CD4-positive, alpha-beta T cell treated with Interleukin-15 for 4 hours (primary cell): ENCODE results near the gene LGALSL.

ENCODE experiments used
- DNase-seq: peaks from one replicate; pipeline ENCODE4 v3.0.0-alpha.2; 2020; ENCODE audit warnings: low spot score

LGALSL gene

DNA sequence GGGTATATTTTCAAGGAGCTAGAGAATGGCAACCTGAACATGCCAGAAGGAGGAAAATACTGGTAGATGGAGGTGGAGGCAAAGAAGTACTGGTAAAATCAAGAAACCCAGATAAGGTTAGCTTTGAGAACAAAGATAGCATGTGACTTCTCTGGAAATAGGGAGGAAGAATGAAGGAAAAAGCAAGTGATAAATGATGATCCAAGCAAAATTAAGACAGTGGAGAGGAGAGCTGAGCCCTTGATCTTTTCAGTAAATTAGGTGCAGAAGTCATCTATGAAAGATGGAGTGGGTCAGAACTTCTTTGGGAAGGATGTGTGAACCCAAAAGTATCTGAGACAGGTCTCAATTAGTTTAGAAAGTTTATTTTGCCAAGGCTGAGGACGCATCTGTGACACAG, 44.5 kb downstream of the LGALSL start:
- DNase-seq = no peak

DNA sequence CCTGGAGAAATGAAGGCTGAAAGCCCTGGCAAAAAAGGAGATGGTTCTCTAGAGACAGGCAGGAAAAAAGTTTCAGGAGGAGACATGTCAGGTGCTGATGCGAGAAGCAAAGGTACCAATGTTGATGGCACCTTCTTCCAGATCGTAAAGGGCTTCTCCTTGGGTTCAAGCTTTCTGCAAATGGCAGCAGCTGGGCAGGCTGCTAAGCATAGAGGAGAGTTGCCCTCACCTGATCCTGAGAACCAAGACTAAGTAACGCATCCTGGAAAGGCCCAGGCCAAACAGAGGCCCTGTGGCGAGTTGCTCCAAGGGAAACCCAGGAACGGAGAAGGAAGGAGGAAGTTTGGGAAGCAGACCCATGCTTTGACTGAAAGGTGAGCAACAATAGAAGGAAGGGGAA, 46.6 kb downstream of the LGALSL start:
- no peak for DNase-seq

DNA sequence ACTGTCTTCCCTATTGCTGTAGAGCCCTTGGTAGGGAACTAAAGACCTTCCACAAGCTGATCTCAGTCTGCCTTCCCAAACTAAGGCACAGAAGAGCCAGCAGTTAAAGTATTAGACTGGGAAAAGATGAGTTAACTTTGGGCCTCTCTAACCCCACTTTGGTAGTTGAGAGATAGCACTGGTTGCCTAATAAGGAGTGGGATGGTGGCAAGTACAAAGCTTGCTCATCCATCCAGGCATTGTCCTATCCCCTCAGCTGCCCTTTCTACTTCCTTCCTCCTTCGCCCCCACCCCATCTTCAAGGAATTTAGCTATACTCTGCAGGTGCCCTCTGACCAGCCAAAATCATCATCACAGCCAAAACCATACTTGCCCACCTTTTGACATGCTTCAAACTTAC, 48.0 kb downstream of the LGALSL start:
- no peak for DNase-seq

DNA sequence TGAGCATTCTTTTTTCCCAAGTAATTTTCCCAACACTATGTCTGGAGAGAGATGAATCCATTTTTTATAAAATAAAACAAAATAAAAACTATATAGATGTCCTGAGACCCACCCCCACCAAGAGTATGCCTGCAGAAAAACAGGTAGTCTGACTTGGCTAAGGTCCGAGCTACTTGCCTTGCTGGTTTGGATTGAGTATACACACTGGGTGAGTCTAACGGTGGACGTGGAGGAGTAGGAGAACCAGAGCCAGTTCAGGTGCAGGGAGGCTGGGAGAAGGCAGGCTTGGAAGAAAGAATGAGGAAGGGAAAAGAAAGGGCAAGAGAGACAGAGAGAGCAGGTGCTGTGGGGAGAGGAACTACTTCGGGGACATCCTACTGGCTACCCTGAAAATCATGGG, 48.9 kb downstream of the LGALSL start:
- no peak for DNase-seq

DNA sequence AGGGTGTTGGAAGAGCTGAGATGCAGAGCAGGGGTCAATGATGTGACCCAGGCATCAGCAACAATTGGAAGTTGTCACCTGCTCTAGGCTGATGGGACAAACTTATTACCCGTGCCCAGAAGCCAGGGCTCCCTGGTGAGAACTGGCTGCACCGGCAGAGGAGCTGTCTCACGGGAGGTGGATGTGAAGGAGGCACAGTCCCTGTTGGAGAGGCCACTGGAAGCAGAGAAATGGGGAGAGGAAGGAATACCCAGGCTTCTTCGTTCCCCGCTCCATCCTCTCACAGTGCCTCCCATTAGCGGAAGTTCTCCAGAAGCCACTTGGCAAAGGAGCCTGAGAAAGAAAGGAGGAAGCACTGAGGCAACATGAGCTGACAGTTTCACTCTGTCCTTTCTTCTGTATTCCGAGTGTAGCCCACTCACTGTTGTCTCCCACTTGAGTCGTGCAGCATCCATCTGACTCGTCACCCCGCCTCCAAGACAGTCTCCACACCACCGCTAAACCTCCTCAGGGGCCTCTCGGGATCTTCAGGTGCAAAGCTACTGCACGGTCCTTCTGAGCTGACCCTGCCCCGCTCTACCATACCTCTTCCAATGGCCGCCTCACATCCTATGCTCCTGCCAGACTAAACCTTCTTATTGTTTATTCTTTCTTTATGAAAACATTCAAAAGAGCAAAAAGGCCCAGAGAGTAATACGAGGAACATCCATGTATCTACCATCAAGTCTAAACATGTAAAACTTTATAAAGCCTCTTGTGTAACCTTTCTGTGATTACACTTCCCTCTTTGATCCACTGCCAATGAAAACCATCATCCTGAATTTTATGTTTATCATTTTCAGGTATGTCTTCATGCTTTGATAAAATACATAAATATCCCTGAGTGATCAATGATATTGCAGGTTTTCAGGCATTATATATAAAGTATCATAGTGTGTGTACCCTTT, 51.1 kb downstream of the LGALSL start:
- DNase-seq = no peak

DNA sequence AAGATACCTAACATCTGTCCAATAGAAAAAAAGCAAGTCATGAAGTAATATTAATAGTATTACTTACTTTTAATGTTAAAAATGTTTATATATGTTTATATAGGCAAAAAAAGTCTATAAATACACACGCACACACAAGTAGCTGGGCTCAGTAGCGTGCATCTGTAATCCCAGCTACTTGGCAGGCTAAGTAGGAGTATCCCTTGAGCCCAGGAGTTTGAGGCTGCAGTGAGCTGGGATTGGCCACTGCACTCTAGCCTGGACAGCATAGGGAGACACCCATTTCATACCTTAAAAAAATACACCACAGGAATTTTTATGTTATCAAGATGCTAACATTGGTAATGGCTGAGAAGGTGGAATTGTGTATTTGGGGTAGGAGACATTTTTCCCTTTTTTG, 52.7 kb downstream of the LGALSL start:
- no peak for DNase-seq
